Neural cell (in vitro differentiated cells): ENCODE data around the gene CSTF2. TPM values are rescaled to one million over a fixed set of nuclear protein-coding genes. Genes with fewer than 3 reads are reported as not detected.

Experiments used
- H2AFZ ChIP-seq: fragments of 200-600, 300-800 bp; sonication (generic), shearing (Covaris generic); 2 replicates; pipeline ENCODE4 v1.6.0; 2014; ENCODE audit warnings: low read depth, mild to moderate bottlenecking, antibody characterized with exemption, low read length, moderate library complexity
- H3F3A ChIP-seq: fragments of 200-600 bp; shearing (Covaris generic); 2 replicates; pipeline ENCODE4 v1.6.1; 2016; ENCODE audit warnings: mild to moderate bottlenecking, moderate library complexity, mixed read lengths, antibody characterized with exemption, low read length; ENCODE audit not compliant: insufficient read depth, poor library complexity, severe bottlenecking
- H3K27ac ChIP-seq: fragments of 200-600, 300-800 bp; sonication (generic), shearing (Covaris generic); 2 replicates; pipeline ENCODE4 v1.5.1; 2014; ENCODE audit warnings: mild to moderate bottlenecking, low read length, moderate library complexity
- H3K27me3 ChIP-seq: fragments of 300-800, 200-600 bp; sonication (generic), shearing (Covaris generic); 2 replicates; pipeline ENCODE4 v1.6.0; 2014; ENCODE audit warnings: mild to moderate bottlenecking, low read depth, low read length, moderate library complexity; ENCODE audit not compliant: insufficient read depth
- H3K36me3 ChIP-seq: fragments of 300-800, 200-600 bp; sonication (generic), shearing (Covaris generic); 2 replicates; pipeline ENCODE4 v1.5.1; 2014; ENCODE audit warnings: mild to moderate bottlenecking, antibody characterized with exemption, low read length, moderate library complexity; ENCODE audit not compliant: insufficient read depth
- H3K4me2 ChIP-seq: fragments of 300-800, 200-600 bp; sonication (generic), shearing (Covaris generic); 2 replicates; pipeline ENCODE4 v1.6.0; 2014; ENCODE audit warnings: mild to moderate bottlenecking, low read length
- H3K4me3 ChIP-seq: fragments of 300-800, 200-600 bp; sonication (generic), shearing (Covaris generic); 2 replicates; pipeline ENCODE4 v1.5.1; 2014; ENCODE audit warnings: mild to moderate bottlenecking, low read length, moderate library complexity
- H3K79me2 ChIP-seq: fragments of 200-600 bp; shearing (Covaris generic); replicated peaks from 2 replicates; pipeline ENCODE4 v1.6.0; 2014; ENCODE audit warnings: mild to moderate bottlenecking, low read length, moderate library complexity; ENCODE audit not compliant: insufficient read depth
- H3K9ac ChIP-seq: fragments of 300-800, 200-600 bp; sonication (generic), shearing (Covaris generic); 2 replicates; pipeline ENCODE4 v1.6.1; 2016; ENCODE audit warnings: mild to moderate bottlenecking, low read length, mixed read lengths
- H3K9me2 ChIP-seq: fragments of 200-600 bp; shearing (Covaris generic); 2 replicates; pipeline ENCODE4 v1.6.1; 2016; ENCODE audit warnings: mild to moderate bottlenecking, low read length, mixed read lengths; ENCODE audit not compliant: insufficient read depth
- H3K9me3 ChIP-seq: fragments of 200-600, 300-800 bp; sonication (generic), shearing (Covaris generic); 2 replicates; pipeline ENCODE4 v1.6.1; 2016; ENCODE audit warnings: mild to moderate bottlenecking, mixed run types, low read length, moderate library complexity, mixed read lengths
- H4K20me1 ChIP-seq: fragments of 200-600 bp; shearing (Covaris generic); 2 replicates; pipeline ENCODE4 v1.6.1; 2016; ENCODE audit warnings: mild to moderate bottlenecking, mixed run types; ENCODE audit not compliant: insufficient read depth
- EP300 ChIP-seq: fragments of 450-650 bp; conservative IDR thresholded peaks from 2 replicates; pipeline ENCODE4 v1.6.1; 2014; ENCODE audit warnings: antibody characterized with exemption, mild to moderate bottlenecking, moderate library complexity; ENCODE audit not compliant: poor library complexity, severe bottlenecking
- EZH2 ChIP-seq: fragments of 200-600, 300-800 bp; shearing (Covaris generic), sonication (generic); IDR thresholded peaks from 2 replicates; pipeline ENCODE4 v1.6.1; 2014; ENCODE audit warnings: antibody characterized with exemption, low read length, borderline replicate concordance, mild to moderate bottlenecking; ENCODE audit not compliant: insufficient read depth, poor library complexity, severe bottlenecking
- MXI1 ChIP-seq: fragments of 450-650 bp; conservative IDR thresholded peaks from 2 replicates; pipeline ENCODE4 v1.6.1; 2014; ENCODE audit warnings: antibody characterized with exemption, mild to moderate bottlenecking; ENCODE audit not compliant: poor library complexity, severe bottlenecking
- POLR2AphosphoS5 ChIP-seq: IDR thresholded peaks from 2 replicates; pipeline ENCODE4 v1.6.1; 2012
- RAD21 ChIP-seq: fragments of 450-650 bp; conservative IDR thresholded peaks from 2 replicates; pipeline ENCODE4 v1.6.1; 2014; ENCODE audit warnings: antibody characterized with exemption, mild to moderate bottlenecking, moderate library complexity
- REST ChIP-seq: IDR thresholded peaks from 2 replicates; pipeline ENCODE4 v1.6.1; 2012; ENCODE audit warnings: borderline replicate concordance
- SMC3 ChIP-seq: fragments of 450-650 bp; conservative IDR thresholded peaks from 2 replicates; pipeline ENCODE4 v1.6.1; 2014; ENCODE audit warnings: antibody characterized with exemption, mild to moderate bottlenecking, moderate library complexity; ENCODE audit not compliant: poor library complexity
- TAF1 ChIP-seq: IDR thresholded peaks from 2 replicates; pipeline ENCODE4 v1.6.1; 2012; ENCODE audit warnings: low read depth
- polyA plus RNA-seq: library from polyadenylated mRNA; depleted of rRNA; stranded (reverse); fragments of >200 nt; gene quantifications from 2 replicates; pipeline ENCODE4 v1.2.3, GENCODE V29; 2014
- TF ChIP-seq, protein P1 (sequence below): fragments of 450-650 bp; IDR thresholded peaks from 2 replicates; pipeline ENCODE4 v1.5.1; 2014; ENCODE audit warnings: antibody characterized with exemption, mild to moderate bottlenecking, moderate library complexity; ENCODE audit not compliant: poor library complexity, severe bottlenecking

Gene CSTF2
- polyA plus RNA-seq, 1 donor from 2014 or later, result 19.2 TPM

GRCh38 chrX:100812216-100813158 is 7.7 kb upstream of the CSTF2 start:
- Histone ChIP-seq H3K9me2 (no peaks in the 10 kb centered on the region), H3K27ac (no peak overlapping the region), H3K27me3 (no peaks in the 10 kb centered on the region), H3K36me3 (no peaks in the 10 kb centered on the region), H3K9ac (no peak overlapping the region), H2AFZ (no peak overlapping the region), H3K4me3 (no peak overlapping the region), H3K79me2 (no peaks in the 10 kb centered on the region), H3K9me3 (no peaks in the 10 kb centered on the region), H4K20me1 (no peaks in the 10 kb centered on the region), H3F3A (no peaks in the 10 kb centered on the region), H3K4me2 (no peak overlapping the region)
- TF ChIP-seq REST (no peak), SMC3 (no peak), POLR2AphosphoS5 (no peak), EP300 (no peak), EZH2 (no peak), TAF1 (no peak), MXI1 (no peak)

- Histone ChIP-seq H3K27me3 (no peaks in the 10 kb centered on the region), H3K9me2 (no peaks in the 10 kb centered on the region), H3F3A (no peaks in the 10 kb centered on the region), H3K27ac (no peak overlapping the region), H3K9me3 (no peaks in the 10 kb centered on the region), H4K20me1 (no peaks in the 10 kb centered on the region), H3K36me3 (no peaks in the 10 kb centered on the region), H3K79me2 (no peaks in the 10 kb centered on the region), H3K4me2 (no peak overlapping the region), H3K9ac (no peak overlapping the region), H3K4me3 (no peak overlapping the region), H2AFZ (no peak overlapping the region)
- no peak for TF ChIP-seq EP300
- TF ChIP-seq TAF1, result no peak
- TF ChIP-seq MXI1, result no peak
- TF ChIP-seq RAD21, result no peak
- TF ChIP-seq SMC3, result no peak
- no peak for TF ChIP-seq EZH2
- TF ChIP-seq, protein P1, sequence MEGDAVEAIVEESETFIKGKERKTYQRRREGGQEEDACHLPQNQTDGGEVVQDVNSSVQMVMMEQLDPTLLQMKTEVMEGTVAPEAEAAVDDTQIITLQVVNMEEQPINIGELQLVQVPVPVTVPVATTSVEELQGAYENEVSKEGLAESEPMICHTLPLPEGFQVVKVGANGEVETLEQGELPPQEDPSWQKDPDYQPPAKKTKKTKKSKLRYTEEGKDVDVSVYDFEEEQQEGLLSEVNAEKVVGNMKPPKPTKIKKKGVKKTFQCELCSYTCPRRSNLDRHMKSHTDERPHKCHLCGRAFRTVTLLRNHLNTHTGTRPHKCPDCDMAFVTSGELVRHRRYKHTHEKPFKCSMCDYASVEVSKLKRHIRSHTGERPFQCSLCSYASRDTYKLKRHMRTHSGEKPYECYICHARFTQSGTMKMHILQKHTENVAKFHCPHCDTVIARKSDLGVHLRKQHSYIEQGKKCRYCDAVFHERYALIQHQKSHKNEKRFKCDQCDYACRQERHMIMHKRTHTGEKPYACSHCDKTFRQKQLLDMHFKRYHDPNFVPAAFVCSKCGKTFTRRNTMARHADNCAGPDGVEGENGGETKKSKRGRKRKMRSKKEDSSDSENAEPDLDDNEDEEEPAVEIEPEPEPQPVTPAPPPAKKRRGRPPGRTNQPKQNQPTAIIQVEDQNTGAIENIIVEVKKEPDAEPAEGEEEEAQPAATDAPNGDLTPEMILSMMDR, result no peak
- TF ChIP-seq REST, result no peak
Observed at GRCh38 chrX:100817340-100817739, 2.9 kb upstream of the CSTF2 start.
